ENCODE measurements around the gene CPE.
A peak's percentile ranks its signal among the peaks of the same experiment; 100 is the strongest.
"Not testable (repeated sequence)": the region's sequence is repeated elsewhere in the genome, so short reads cannot be mapped to it uniquely, and the experiment has no call there.

Gene CPE

GRCh38 chr4:165472943-165473676, 94.3 kb downstream of the CPE start:
- no peak for DNase-seq

GRCh38 chr4:165474784-165475705, 96.2 kb downstream of the CPE start:
- no peak for DNase-seq

GRCh38 chr4:165475706-165476070, 96.9 kb downstream of the CPE start:
- DNase-seq: no peak

GRCh38 chr4:165476214-165477098, 97.6 kb downstream of the CPE start:
- peak; percentile 20 for DNase-seq

- DNase-seq: no peak
Observed at GRCh38 chr4:165477799-165478198, 99.0 kb downstream of the CPE start.

- DNase-seq: no peak
Observed at GRCh38 chr4:165478260-165478659, 99.5 kb downstream of the CPE start.

- DNase-seq: no peak
Observed at GRCh38 chr4:165481053-165481835, 102.4 kb downstream of the CPE start.

- DNase-seq: no peak
Observed at GRCh38 chr4:165489786-165490185, 111.0 kb downstream of the CPE start.

- not testable (repeated sequence) for DNase-seq
Observed at GRCh38 chr4:165492583-165492982, 113.8 kb downstream of the CPE start.

- peak; percentile 87 for DNase-seq
Observed at GRCh38 chr4:165493359-165493758, 114.6 kb downstream of the CPE start.

GRCh38 chr4:165502916-165503907, 124.4 kb downstream of the CPE start:
- DNase-seq: no peak

- DNase-seq: no peak
Observed at GRCh38 chr4:165504184-165504583, 125.4 kb downstream of the CPE start.

GRCh38 chr4:165505958-165506837, 127.4 kb downstream of the CPE start:
- DNase-seq: no peak

GRCh38 chr4:165506849-165507248, 128.0 kb downstream of the CPE start:
- peak; percentile 60 for DNase-seq

- DNase-seq: no peak
Observed at GRCh38 chr4:165507381-165507780, 128.6 kb downstream of the CPE start.

GRCh38 chr4:165508372-165509120, 129.7 kb downstream of the CPE start:
- DNase-seq: no peak

GRCh38 chr4:165512424-165512823, 133.6 kb downstream of the CPE start:
- DNase-seq: no peak

- DNase-seq: no peak
Observed at GRCh38 chr4:165514739-165515138, 135.9 kb downstream of the CPE start.

- no peak for DNase-seq
Observed at GRCh38 chr4:165515201-165515600, 136.4 kb downstream of the CPE start.

Measured in hematopoietic multipotent progenitor cell treated with erythropoietin and hydrocortisone succinate and interleukin-3 and kit ligand, for 4 days (in vitro differentiated cells).